T-cell (primary cell): ENCODE measurements around the gene PREX1. TPM values are rescaled to one million over a fixed set of nuclear protein-coding genes. Genes with fewer than 3 reads are reported as not detected.

Experiments
- ATAC-seq, 4 experiments: fragments of 200-7000 bp in 3 of 4; fragments of 150-1000 bp in 1 of 4; cut with Tn5 transposase; replicated peaks in 1 of 4; 1 replicate in 3 of 4; 2 replicates in 1 of 4; pipeline ENCODE4 v1.10.0; 2021; ENCODE audit warnings: moderate library complexity in 3 of 4, mild to moderate bottlenecking in 2 of 4, moderate number of reproducible peaks in 1 of 4
- CTCF ChIA-PET, 2 donors: fragments of 300-600 bp; sonication (Branson Sonifier 250); formaldehyde crosslinking; loops; one replicate each; lab custom pipeline; 2022; ENCODE audit warnings: antibody characterized with exemption in 2 of 2; lab: Charles Lee
- POLR2A ChIA-PET, 2 donors: fragments of 300-600 bp; sonication (Branson Sonifier 250); formaldehyde crosslinking; loops; one replicate each; lab custom pipeline; 2022; ENCODE audit warnings: antibody characterized with exemption in 2 of 2; lab: Charles Lee
- DNase-seq, 35 experiments: peaks; one replicate each; pipeline versions ENCODE4 v3.0.0 to v3.0.0-alpha.2; 2013 to 2023
- H3K27ac ChIP-seq: one replicate; pipeline ENCODE4 v1.5.1; 2013; ENCODE audit warnings: low read length
- H3K27me3 ChIP-seq, 2 experiments: replicated peaks in 1 of 2; 1 replicate in 1 of 2; 2 replicates in 1 of 2; pipeline versions ENCODE4 v1.6.1 to v1.7.0; 2013; ENCODE audit warnings: low read length in 1 of 2, mixed read lengths in 1 of 2; ENCODE audit not compliant: control insufficient read depth in 2 of 2, insufficient read depth in 2 of 2; ENCODE audit errors: extremely low read depth in 1 of 2
- H3K36me3 ChIP-seq, 2 donors: 1 replicate in 1 of 2; 2 replicates in 1 of 2; pipeline versions ENCODE4 v1.6.1 to v1.7.0; 2013; ENCODE audit warnings: low read length in 1 of 2; ENCODE audit not compliant: control insufficient read depth in 2 of 2, insufficient read depth in 1 of 2; ENCODE audit errors: extremely low read depth in 1 of 2
- H3K4me1 ChIP-seq, 2 experiments: 1 replicate in 1 of 2; 2 replicates in 1 of 2; pipeline versions ENCODE4 v1.6.1 to v1.7.0; 2013; ENCODE audit warnings: low read length in 2 of 2, mixed read lengths in 1 of 2; ENCODE audit not compliant: insufficient read depth in 2 of 2, control insufficient read depth in 1 of 2; ENCODE audit errors: extremely low read depth in 1 of 2
- H3K4me3 ChIP-seq, 2 donors: 1 replicate in 1 of 2; 2 replicates in 1 of 2; pipeline versions ENCODE4 v1.5.1 to v1.7.0; 2013; ENCODE audit warnings: mild to moderate bottlenecking in 2 of 2, low read length in 1 of 2, moderate library complexity in 1 of 2; ENCODE audit not compliant: control insufficient read depth in 1 of 2; ENCODE audit errors: extremely low read depth in 1 of 2
- H3K9me3 ChIP-seq: 2 replicates; pipeline ENCODE4 v1.7.0; 2013
- H3K27ac Mint-ChIP-seq, 2 donors: one replicate each; pipeline ENCODE4 v1.8.0; 2020 to 2021; ENCODE audit warnings: mild to moderate bottlenecking in 2 of 2, mixed read lengths in 2 of 2
- H3K27me3 Mint-ChIP-seq, 2 donors: one replicate each; pipeline ENCODE4 v1.8.0; 2021 to 2022; ENCODE audit warnings: mixed read lengths in 2 of 2
- H3K36me3 Mint-ChIP-seq: one replicate; pipeline ENCODE4 v1.8.0; 2021; ENCODE audit warnings: mixed read lengths
- H3K4me1 Mint-ChIP-seq, 3 donors: one replicate each; pipeline ENCODE4 v1.8.0; 2020 to 2022; ENCODE audit warnings: mixed read lengths in 3 of 3, mild to moderate bottlenecking in 1 of 3
- H3K4me3 Mint-ChIP-seq, 3 donors: one replicate each; pipeline ENCODE4 v1.8.0; 2020 to 2022; ENCODE audit warnings: mild to moderate bottlenecking in 3 of 3, mixed read lengths in 3 of 3, moderate library complexity in 3 of 3
- H3K9me3 Mint-ChIP-seq, 3 donors: one replicate each; pipeline ENCODE4 v1.8.0; 2020 to 2022; ENCODE audit warnings: mixed read lengths in 3 of 3
- WGBS: methylation state at CpG from one replicate; pipeline ENCODE4 v1.1.5; 2013; ENCODE audit warnings: missing lambda C conversion rate; ENCODE audit not compliant: insufficient coverage; 5-methylcytosine and 5-hydroxymethylcytosine counted together
- total RNA-seq, 35 experiments: library from RNA in 6 of 35; stranded (reverse) in 6 of 35; fragments of 120-200 nt in 1 of 35; gene quantifications; one replicate each; pipeline versions ENCODE4 v1.2.1 to v1.2.4 and lab custom pipeline; 2013 to 2026

The PREX1 gene
- total RNA-seq, 5 donors from 2014 or later (not counting 1 experiment from before 2014, with no cell fraction given), result 99.2 to 181 (median 137) TPM

DNA sequence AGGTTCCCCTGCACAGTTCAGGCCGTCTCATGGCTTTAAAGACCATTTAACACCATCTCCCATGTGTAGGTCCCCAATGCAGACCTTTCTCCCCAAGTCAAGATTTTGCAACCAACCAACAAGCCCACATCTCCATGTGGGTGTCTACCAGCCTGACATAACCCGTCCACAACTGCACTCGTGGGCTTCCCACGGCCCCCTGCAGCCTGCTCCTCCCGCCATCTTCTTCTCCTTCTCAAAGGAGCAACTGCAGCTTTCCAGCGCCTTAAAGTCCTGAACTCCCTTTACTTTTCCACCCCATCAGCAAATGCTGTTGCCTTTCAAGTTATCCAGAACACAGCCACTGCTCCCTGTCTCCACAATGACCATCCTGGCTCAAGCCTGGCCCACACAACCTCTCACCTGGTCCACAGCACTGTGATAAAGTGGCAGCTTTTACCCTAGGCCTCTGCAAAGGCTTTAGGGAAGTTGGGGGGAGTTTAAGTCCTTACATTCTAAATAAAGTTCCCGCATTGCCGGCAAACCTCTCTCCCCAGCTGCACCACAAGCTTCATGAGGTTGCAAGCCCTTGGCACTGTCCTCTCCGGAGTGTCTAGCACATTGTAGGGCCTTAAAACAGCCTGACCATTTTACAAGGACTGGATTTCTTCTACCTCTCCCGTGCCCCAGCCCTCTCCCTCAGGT, 140.5 kb downstream of the PREX1 start:
- Histone ChIP-seq H3K4me3 (no peak overlapping the region), H3K4me1 (peaks cover 0 to 26% of the 10 kb centered on the region in 2 experiments), H3K27ac (no peak overlapping the region), H3K27me3 (no peaks in the 10 kb centered on the region), H3K9me3 (no peaks in the 10 kb centered on the region), H3K36me3 (peaks cover 9 to 89% of the 10 kb centered on the region in 2 donors)
- Mint-ChIP-seq H3K4me1 (peaks cover 15 to 28% (median 28%) of the 10 kb centered on the region in 3 donors), H3K9me3 (no peaks in the 10 kb centered on the region), H3K36me3 (peaks cover 67% of the 10 kb centered on the region), H3K4me3 (no peak overlapping the region), H3K27ac (peak overlapping the region; percentile 66 to 67), H3K27me3 (no peaks in the 10 kb centered on the region)
- ChIA-PET POLR2A (no interaction called here), CTCF (interaction anchor here in 1 of 2 donors (0.7 kb wide), 1 partner anchor 30 kb away, joined by 3 read pairs; no protein-coding TSS in a partner anchor)
- DNase-seq (no peak), ATAC-seq (no peak)
- WGBS, result 91% methylated on average over 8 of the region's 10 CpGs

DNA sequence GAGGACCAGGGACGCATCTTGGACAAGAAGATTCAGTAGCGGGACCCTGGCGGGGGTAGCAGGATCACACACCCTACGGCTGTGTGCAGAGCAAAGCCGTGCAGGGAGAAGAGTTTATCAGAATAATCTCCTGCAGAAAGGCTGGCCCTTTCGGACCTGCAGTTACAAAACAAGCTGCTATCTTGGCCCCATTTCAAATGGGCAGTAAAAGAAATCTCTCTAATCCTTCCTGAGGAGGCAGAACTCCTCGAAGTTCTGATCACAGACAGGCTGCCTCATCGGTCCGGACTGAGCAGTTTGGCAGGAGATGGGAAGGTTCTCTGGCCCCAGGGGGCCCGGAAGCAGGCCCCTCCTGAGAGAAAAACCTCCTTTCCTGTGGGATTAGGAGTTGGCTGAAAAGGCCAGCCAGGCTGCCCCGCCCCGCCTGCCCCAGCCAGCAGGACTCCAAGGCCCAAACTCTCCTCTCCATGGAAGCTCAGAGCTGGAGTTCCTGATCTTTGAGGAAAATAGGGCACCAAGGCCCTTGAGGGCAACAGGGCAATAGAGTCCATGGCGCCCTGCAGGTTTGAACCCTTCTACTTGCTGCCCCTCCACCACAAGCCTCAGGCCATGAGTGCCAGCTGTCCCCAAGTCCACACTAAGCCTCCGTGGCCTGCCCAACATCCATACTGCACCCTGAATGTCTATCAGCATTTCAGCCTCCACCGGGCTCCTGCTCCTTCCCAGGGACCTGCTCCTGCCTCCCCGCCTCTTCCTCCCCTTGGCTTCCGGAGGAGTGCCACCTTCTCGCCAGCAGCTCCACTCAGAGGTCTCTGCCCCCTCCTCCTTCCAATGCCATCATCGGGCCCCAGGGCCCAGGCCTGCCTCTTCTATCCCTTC, 141.3 kb downstream of the PREX1 start:
- WGBS, result 95% methylated on average over 14 of the region's 19 CpGs
- no peak for ATAC-seq
- no peak overlapping the region for H3K4me3 ChIP-seq
- Mint-ChIP-seq H3K9me3 (no peaks in the 10 kb centered on the region), H3K4me1 (peaks cover 15 to 28% (median 26%) of the 10 kb centered on the region in 3 donors), H3K36me3 (peaks cover 65% of the 10 kb centered on the region), H3K27me3 (no peaks in the 10 kb centered on the region), H3K27ac (peak overlapping the region; percentile 66 to 67), H3K4me3 (no peak overlapping the region)
- no peaks in the 10 kb centered on the region for H3K27me3 ChIP-seq
- H3K27ac ChIP-seq, result no peak overlapping the region
- no peaks in the 10 kb centered on the region for H3K9me3 ChIP-seq
- H3K4me1 ChIP-seq, result peaks cover 0 to 26% of the 10 kb centered on the region in 2 experiments
- ChIA-PET POLR2A (interaction anchor here in 1 of 2 donors (0.6 kb wide), 1 partner anchor 1369 kb away, joined by 3 read pairs; no protein-coding TSS in a partner anchor), CTCF (interaction anchor here in 1 of 2 donors (0.7 kb wide), 1 partner anchor 29 kb away, joined by 3 read pairs; no protein-coding TSS in a partner anchor)
- DNase-seq, result no peak
- peaks cover 9 to 89% of the 10 kb centered on the region in 2 donors for H3K36me3 ChIP-seq

DNA sequence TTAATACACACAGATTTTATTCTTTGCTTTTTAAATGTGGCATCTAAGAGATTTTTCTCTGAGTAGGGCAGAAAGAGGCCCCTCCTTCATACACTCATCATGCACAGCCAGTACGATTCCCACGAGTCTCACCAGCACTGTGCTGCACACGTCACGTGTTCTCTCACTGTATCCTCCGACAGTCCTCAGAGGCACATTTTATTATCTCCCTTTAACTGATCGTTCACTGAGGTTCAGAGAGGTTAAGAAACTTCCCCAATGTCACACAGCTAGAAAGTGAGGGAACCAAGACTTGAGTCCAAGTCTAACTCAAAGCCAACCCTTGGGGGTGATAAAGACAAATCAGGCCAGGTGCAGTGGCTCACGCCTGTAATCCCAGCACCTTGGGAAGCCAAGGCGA, 142.5 kb downstream of the PREX1 start:
- Mint-ChIP-seq H3K27me3 (no peaks in the 10 kb centered on the region), H3K27ac (no peak overlapping the region), H3K36me3 (peaks cover 58% of the 10 kb centered on the region), H3K4me3 (no peak overlapping the region), H3K9me3 (no peaks in the 10 kb centered on the region), H3K4me1 (peaks cover 10 to 28% (median 18%) of the 10 kb centered on the region in 3 donors)
- Histone ChIP-seq H3K36me3 (peaks cover 8 to 92% of the 10 kb centered on the region in 2 donors), H3K27me3 (no peaks in the 10 kb centered on the region), H3K9me3 (no peaks in the 10 kb centered on the region), H3K27ac (no peak overlapping the region), H3K4me1 (peaks cover 0 to 14% of the 10 kb centered on the region in 2 experiments), H3K4me3 (no peak overlapping the region)
- WGBS, result 94% methylated on average over 6 of the region's 8 CpGs
- ATAC-seq (no peak), DNase-seq (no peak)
- CTCF ChIA-PET, result no interaction called here
- POLR2A ChIA-PET, result no interaction called here

DNA sequence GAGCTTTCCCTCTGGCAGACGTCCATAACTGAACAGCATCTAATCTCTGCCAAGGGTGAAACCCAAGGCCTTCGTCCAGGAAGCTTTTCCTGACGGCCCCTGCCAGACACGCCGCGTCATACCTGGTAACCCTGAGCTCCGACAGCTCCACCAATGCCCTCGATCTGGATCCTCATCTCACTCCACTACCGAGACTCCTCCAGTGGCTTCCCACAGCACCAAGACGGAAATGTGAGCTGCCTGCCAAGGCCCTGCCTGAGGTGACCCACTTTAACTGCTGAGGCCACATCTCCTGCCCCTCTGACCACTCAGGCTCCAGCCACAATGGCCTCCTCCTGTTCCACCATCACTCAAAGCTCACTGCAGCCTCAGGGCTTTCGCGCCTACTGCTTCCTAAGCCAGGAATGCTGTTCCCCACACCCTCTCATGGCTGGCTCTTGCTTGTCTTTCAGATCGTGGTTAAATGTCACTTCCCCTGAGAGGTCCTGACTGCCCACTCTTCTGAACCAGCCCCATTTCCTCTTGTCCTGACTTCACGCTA, 143.2 kb downstream of the PREX1 start:
- no peak for ATAC-seq

DNA sequence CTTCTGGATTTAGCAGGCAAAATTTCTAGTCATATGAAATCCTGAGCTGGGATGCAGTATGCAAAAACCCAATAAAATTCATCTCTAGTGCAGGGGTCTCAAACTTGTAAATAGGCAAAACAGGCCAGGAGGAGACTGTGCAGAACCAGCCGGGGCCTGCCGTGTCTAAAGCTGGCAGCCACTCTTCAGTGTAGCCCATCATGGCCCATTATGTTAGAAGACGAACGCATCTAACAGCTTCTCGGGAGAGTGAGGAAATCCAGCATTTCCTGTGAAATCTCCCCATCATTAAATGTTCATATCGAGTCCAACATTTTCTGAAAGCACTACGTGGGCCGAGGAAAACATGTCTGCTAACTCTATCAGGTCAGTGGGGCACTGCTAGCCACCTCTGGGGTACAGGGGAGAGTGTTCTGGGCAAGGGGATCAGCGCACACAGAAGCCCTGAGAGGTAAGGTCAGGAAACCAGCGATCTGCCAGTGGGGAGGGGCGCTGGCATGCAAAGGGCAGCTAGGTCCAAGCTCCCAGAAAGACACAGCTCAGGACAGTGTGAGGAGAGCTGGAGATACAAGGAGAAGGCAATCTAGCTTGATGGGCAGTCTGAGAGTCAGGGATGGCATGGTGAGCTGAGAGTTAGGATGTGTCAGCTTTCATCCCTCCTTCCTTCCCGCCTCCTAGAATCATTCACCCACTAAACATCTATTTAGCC, 144.2 kb downstream of the PREX1 start:
- H3K27me3 Mint-ChIP-seq, result no peaks in the 10 kb centered on the region
- 97% methylated on average over 6 of the region's 12 CpGs for WGBS
- H3K27me3 ChIP-seq, result no peaks in the 10 kb centered on the region
- POLR2A ChIA-PET, result no interaction called here
- H3K27ac ChIP-seq, result no peak overlapping the region
- no peaks in the 10 kb centered on the region for H3K9me3 Mint-ChIP-seq
- DNase-seq, result no peak
- peaks cover 8 to 93% of the 10 kb centered on the region in 2 donors for H3K36me3 ChIP-seq
- peak overlapping the region; percentile 37 to 39 for H3K27ac Mint-ChIP-seq
- H3K4me3 ChIP-seq, result no peak overlapping the region
- peaks cover 43% of the 10 kb centered on the region for H3K36me3 Mint-ChIP-seq
- H3K4me3 Mint-ChIP-seq, result no peak overlapping the region
- H3K9me3 ChIP-seq, result no peaks in the 10 kb centered on the region
- CTCF ChIA-PET, result interaction anchor here in 1 of 2 donors (0.5 kb wide), 1 partner anchor 199 kb away, joined by 5 read pairs; no protein-coding TSS in a partner anchor
- peaks cover 3 to 22% (median 7%) of the 10 kb centered on the region in 3 donors for H3K4me1 Mint-ChIP-seq
- no peaks in the 10 kb centered on the region for H3K4me1 ChIP-seq
- no peak for ATAC-seq

More for the DNA sequence above, 143.2 kb downstream of the PREX1 start:
- Histone ChIP-seq H3K27ac (no peak overlapping the region), H3K27me3 (no peaks in the 10 kb centered on the region), H3K36me3 (peaks cover 8 to 93% of the 10 kb centered on the region in 2 donors), H3K9me3 (no peaks in the 10 kb centered on the region), H3K4me1 (peaks cover 0 to 6% of the 10 kb centered on the region in 2 experiments), H3K4me3 (no peak overlapping the region)
- Mint-ChIP-seq H3K4me1 (peaks cover 6 to 23% (median 14%) of the 10 kb centered on the region in 3 donors), H3K27me3 (no peaks in the 10 kb centered on the region), H3K27ac (peak overlapping the region in 1 of 2 donors; percentile 55), H3K9me3 (no peaks in the 10 kb centered on the region), H3K4me3 (no peak overlapping the region), H3K36me3 (peaks cover 52% of the 10 kb centered on the region)
- ChIA-PET CTCF (no interaction called here), POLR2A (no interaction called here)
- DNase-seq, result no peak
- WGBS, result 87% methylated on average over 14 of the region's 14 CpGs
